ENCODE data around the gene IRF2BP2. TPM values are rescaled to one million over a fixed set of nuclear protein-coding genes. Genes with fewer than 3 reads are reported as not detected.

IRF2BP2 gene
- total and polyA plus RNA-seq, 2 of the 13 experiments (the other 11 are each of a cell fraction or from before 2014, with no cell fraction given) = 140 to 147 TPM

DNA sequence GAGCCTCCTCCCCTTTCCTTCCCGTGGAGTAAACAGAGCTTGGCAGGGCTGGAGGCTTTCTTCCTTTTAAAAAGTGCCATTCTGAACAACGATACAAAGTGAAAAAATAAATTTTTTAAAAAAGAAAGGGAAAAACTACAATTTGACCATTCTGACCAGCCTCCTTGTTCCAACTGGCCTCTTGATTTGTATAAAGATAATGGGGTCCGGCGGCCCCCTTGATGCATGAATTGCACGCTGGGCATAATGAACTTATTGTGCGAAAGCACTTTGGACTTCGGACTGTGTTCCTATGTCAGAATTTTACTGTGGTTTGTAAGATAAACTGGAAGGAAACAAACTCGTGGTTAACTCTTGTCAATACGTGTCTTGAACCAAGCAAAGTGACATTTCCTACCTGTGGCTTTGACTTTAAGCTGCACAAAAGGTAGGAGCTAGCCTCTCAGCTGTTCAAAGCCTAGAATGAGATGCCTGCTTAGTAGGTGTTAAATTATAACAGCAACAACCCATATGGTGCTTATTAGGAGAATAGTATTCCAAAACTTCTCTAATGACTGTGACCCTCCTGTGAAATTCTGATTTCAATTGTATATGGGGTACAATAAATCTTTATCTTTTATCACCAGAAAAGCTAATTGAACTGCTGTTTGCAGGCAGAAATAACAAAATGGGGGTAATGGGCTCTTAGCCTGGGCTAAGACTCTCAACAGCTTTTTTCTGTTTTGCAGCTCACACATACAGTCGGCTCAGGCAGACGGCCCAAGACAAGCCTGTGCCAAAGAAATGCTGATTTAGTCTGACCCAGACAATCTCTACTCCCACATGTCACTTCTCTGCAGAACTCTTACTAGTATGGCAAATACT, 9.3 kb downstream of the IRF2BP2 start (continued):
- peak; percentile 34; the same call in 1 of the 2 replicates for TF ChIP-seq TARDBP (CRISPR knock-in tag; IDR thresholded peaks at IDR 0.05)
- no peak for TF ChIP-seq FOXC1 (CRISPR knock-in tag; IDR thresholded peaks at IDR 0.05; ENCODE audit: borderline replicate concordance)
- TF ChIP-seq, protein P1, sequence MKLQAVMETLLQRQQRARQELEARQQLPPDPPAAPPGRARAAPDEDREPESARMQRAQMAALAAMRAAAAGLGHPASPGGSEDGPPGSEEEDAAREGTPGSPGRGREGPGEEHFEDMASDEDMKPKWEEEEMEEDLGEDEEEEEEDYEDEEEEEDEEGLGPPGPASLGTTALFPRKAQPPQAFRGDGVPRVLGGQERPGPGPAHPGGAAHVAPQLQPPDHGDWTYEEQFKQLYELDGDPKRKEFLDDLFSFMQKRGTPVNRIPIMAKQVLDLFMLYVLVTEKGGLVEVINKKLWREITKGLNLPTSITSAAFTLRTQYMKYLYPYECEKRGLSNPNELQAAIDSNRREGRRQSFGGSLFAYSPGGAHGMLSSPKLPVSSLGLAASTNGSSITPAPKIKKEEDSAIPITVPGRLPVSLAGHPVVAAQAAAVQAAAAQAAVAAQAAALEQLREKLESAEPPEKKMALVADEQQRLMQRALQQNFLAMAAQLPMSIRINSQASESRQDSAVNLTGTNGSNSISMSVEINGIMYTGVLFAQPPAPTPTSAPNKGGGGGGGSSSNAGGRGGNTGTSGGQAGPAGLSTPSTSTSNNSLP (IDR thresholded peaks at IDR 0.05; ENCODE audit: low read depth, low read length) = peak; percentile 80
- TF ChIP-seq, protein P2, sequence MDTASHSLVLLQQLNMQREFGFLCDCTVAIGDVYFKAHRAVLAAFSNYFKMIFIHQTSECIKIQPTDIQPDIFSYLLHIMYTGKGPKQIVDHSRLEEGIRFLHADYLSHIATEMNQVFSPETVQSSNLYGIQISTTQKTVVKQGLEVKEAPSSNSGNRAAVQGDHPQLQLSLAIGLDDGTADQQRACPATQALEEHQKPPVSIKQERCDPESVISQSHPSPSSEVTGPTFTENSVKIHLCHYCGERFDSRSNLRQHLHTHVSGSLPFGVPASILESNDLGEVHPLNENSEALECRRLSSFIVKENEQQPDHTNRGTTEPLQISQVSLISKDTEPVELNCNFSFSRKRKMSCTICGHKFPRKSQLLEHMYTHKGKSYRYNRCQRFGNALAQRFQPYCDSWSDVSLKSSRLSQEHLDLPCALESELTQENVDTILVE (CRISPR knock-in tag; IDR thresholded peaks at IDR 0.05) = no peak; the same call in 1 of the 2 replicates
- TF ChIP-seq NR2F2 (IDR thresholded peaks at IDR 0.05; ENCODE audit: borderline replicate concordance, low read depth) = peak; percentile 56
- 0 out of 2 replicates have a peak, but pooled peaks have one; percentile 41 for TF ChIP-seq TBX3 (IDR thresholded peaks at IDR 0.05; ENCODE audit: borderline replicate concordance)
- peak; percentile 97 for TF ChIP-seq MBD4 (IDR thresholded peaks at IDR 0.05; ENCODE audit: borderline replicate concordance, low read length)
- peak; percentile 89 for TF ChIP-seq NCOA2 (CRISPR knock-in tag; IDR thresholded peaks at IDR 0.05)
- 0 out of 2 replicates have a peak, but pooled peaks have one; percentile 43 for TF ChIP-seq THRA (CRISPR knock-in tag; IDR thresholded peaks at IDR 0.05; ENCODE audit: borderline replicate concordance)
- TF ChIP-seq, protein P3, sequence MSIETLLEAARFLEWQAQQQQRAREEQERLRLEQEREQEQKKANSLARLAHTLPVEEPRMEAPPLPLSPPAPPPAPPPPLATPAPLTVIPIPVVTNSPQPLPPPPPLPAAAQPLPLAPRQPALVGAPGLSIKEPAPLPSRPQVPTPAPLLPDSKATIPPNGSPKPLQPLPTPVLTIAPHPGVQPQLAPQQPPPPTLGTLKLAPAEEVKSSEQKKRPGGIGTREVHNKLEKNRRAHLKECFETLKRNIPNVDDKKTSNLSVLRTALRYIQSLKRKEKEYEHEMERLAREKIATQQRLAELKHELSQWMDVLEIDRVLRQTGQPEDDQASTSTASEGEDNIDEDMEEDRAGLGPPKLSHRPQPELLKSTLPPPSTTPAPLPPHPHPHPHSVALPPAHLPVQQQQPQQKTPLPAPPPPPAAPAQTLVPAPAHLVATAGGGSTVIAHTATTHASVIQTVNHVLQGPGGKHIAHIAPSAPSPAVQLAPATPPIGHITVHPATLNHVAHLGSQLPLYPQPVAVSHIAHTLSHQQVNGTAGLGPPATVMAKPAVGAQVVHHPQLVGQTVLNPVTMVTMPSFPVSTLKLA (IDR thresholded peaks at IDR 0.05) = no peak
- peak; percentile 54; the same call in 1 of the 2 replicates for TF ChIP-seq SIX1 (CRISPR knock-in tag; IDR thresholded peaks at IDR 0.05; ENCODE audit: borderline replicate concordance)
- no peak for TF ChIP-seq KMT2B (CRISPR knock-in tag; IDR thresholded peaks at IDR 0.05)
- no peak for TF ChIP-seq ZNF251 (CRISPR knock-in tag; IDR thresholded peaks at IDR 0.05)
- TF ChIP-seq TP53 (CRISPR knock-in tag; conservative IDR thresholded peaks at IDR 0.05) = no peak

All from HepG2 (cell line).